ENCODE results near the gene CNNM1.

CNNM1 gene

DNA sequence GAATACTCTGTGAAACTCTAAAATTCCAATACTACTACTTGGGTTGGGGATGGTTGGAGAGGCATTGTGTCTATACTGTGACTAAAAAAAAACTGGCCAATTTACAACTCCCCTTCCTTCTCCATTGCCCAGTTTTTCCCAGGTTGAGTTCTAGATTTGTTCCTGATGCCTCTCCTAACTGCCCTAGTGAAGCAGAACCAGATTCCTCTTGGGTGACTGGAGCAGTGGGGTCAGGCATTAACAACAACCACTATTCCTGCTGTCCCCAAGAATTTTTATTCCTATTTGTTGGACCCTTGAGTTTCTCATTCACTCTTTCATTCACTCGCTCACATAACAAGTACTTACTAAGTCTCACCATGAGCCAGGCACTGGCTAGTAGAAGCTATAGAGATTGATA lies 95.5 kb downstream of the CNNM1 start:
- FAIRE-seq: no peak
- no peak for DNase-seq (ENCODE audit: insufficient read length)
- no peak for TF ChIP-seq POLR2A (IDR thresholded peaks at IDR 0.05; ENCODE audit: low read depth, low read length)
- TF ChIP-seq POLR2AphosphoS5 (IDR thresholded peaks at IDR 0.05; ENCODE audit: low read depth, low read length): no peak
- no peak for TF ChIP-seq TAF1 (IDR thresholded peaks at IDR 0.05; ENCODE audit: borderline replicate concordance, low read depth, low read length)

- FAIRE-seq (no peak), DNase-seq (ENCODE audit: insufficient read length) (no peak)
- TF ChIP-seq POLR2AphosphoS5 (IDR thresholded peaks at IDR 0.05; ENCODE audit: low read depth, low read length) (no peak), TAF1 (IDR thresholded peaks at IDR 0.05; ENCODE audit: borderline replicate concordance, low read depth, low read length) (no peak), POLR2A (IDR thresholded peaks at IDR 0.05; ENCODE audit: low read depth, low read length) (no peak)
These were observed 96.0 kb downstream of the CNNM1 start for GRCh38 chr10:99425204-99425603.

DNA sequence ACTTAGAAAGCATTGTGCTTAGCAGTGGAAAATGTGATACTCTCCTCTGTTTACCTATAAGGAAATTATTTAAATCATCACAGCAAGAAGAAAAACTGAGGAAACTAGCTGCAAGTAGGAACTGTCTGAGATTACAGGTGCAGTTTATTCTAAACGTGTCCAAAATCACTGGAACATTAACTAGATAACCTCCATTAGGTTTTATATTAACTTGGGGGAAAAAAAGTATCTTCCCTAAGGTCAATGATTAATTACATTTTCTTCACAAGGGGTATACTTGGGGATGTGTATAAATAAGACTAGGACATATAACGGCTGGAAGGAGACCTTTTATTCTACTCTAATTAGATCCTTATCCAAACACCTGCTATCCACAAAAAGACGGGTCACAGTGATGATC lies 97.5 kb downstream of the CNNM1 start:
- TF ChIP-seq POLR2A (IDR thresholded peaks at IDR 0.05; ENCODE audit: low read depth, low read length) (no peak), POLR2AphosphoS5 (IDR thresholded peaks at IDR 0.05; ENCODE audit: low read depth, low read length) (no peak), TAF1 (IDR thresholded peaks at IDR 0.05; ENCODE audit: borderline replicate concordance, low read depth, low read length) (no peak)
- DNase-seq (ENCODE audit: insufficient read length) (no peak), FAIRE-seq (no peak)

- TF ChIP-seq POLR2A (IDR thresholded peaks at IDR 0.05; ENCODE audit: low read depth, low read length): no peak
- TF ChIP-seq TAF1 (IDR thresholded peaks at IDR 0.05; ENCODE audit: borderline replicate concordance, low read depth, low read length): no peak
- TF ChIP-seq POLR2AphosphoS5 (IDR thresholded peaks at IDR 0.05; ENCODE audit: low read depth, low read length): no peak
- FAIRE-seq: no peak
- DNase-seq (ENCODE audit: insufficient read length): no peak
These were observed 98.5 kb downstream of the CNNM1 start for GRCh38 chr10:99427566-99428190.

- FAIRE-seq (no peak), DNase-seq (ENCODE audit: insufficient read length) (no peak)
- TF ChIP-seq TAF1 (IDR thresholded peaks at IDR 0.05; ENCODE audit: borderline replicate concordance, low read depth, low read length) (no peak), POLR2A (IDR thresholded peaks at IDR 0.05; ENCODE audit: low read depth, low read length) (no peak), POLR2AphosphoS5 (IDR thresholded peaks at IDR 0.05; ENCODE audit: low read depth, low read length) (no peak)
These were observed 100.5 kb downstream of the CNNM1 start for GRCh38 chr10:99429517-99430095.

- DNase-seq (ENCODE audit: insufficient read length): no peak
- FAIRE-seq: peak; percentile 54
- TF ChIP-seq POLR2A (IDR thresholded peaks at IDR 0.05; ENCODE audit: low read depth, low read length) (no peak), POLR2AphosphoS5 (IDR thresholded peaks at IDR 0.05; ENCODE audit: low read depth, low read length) (no peak), TAF1 (IDR thresholded peaks at IDR 0.05; ENCODE audit: borderline replicate concordance, low read depth, low read length) (no peak)
These were observed 100.9 kb downstream of the CNNM1 start for GRCh38 chr10:99430116-99430450.

DNA sequence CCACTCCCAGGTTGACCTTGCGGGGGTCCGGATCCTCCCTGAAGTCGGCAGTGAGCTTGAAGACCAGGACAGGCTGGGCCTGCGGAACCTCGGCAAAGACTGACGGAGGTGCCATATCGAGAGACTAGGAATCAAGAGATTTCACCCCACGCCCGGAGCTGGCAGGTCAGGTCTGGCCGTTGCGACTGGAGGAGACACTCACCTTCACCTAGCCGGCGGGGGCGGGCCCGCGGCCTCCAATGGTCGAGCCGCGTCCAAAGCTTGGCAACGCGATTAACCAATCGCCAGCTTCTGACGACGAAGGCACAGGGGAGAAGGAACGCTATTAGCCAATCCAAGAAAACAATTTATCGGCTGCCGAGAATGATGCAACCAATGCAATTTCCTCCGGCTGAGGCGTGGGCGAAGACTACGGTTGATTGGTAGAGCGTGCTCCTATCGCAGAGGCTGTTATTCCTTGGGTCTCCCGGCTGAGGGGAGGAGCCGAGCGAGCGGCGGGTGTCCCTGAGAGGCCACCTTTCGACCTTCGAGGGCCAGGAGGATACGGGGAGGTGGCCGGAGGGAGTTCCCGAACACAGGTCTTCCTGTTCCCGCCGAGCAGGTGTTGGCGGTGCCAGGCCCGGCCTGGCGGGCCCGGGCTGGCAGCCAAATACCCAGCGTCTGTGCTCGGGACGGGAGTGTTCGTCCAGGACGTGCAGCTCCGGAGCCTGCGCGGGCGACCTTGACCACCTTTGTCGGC lies 101.5 kb downstream of the CNNM1 start, which contains the start of gene GOT1:
TSS of gene GOT1 (minus strand) at position 174 of the 739 bp plus-strand sequence. CDS start at position 115, 59 bp downstream.
- FAIRE-seq: peak; percentile 100
- DNase-seq (ENCODE audit: insufficient read length): peak; percentile 97
- TF ChIP-seq POLR2A (IDR thresholded peaks at IDR 0.05; ENCODE audit: low read depth, low read length): peak; percentile 77
- TF ChIP-seq POLR2AphosphoS5 (IDR thresholded peaks at IDR 0.05; ENCODE audit: low read depth, low read length): peak; percentile 89
- peak; percentile 89 for TF ChIP-seq TAF1 (IDR thresholded peaks at IDR 0.05; ENCODE audit: borderline replicate concordance, low read depth, low read length)

GRCh38 chr10:99431190-99431760 lies 102.1 kb downstream of the CNNM1 start:
- TF ChIP-seq POLR2AphosphoS5 (IDR thresholded peaks at IDR 0.05; ENCODE audit: low read depth, low read length): no peak
- TF ChIP-seq TAF1 (IDR thresholded peaks at IDR 0.05; ENCODE audit: borderline replicate concordance, low read depth, low read length): no peak
- TF ChIP-seq POLR2A (IDR thresholded peaks at IDR 0.05; ENCODE audit: low read depth, low read length): no peak
- FAIRE-seq: peak; percentile 81
- DNase-seq (ENCODE audit: insufficient read length): no peak

- no peak for DNase-seq (ENCODE audit: insufficient read length)
- no peak for FAIRE-seq
- TF ChIP-seq TAF1 (IDR thresholded peaks at IDR 0.05; ENCODE audit: borderline replicate concordance, low read depth, low read length): no peak
- TF ChIP-seq POLR2AphosphoS5 (IDR thresholded peaks at IDR 0.05; ENCODE audit: low read depth, low read length): no peak
- no peak for TF ChIP-seq POLR2A (IDR thresholded peaks at IDR 0.05; ENCODE audit: low read depth, low read length)
These were observed 102.9 kb downstream of the CNNM1 start for GRCh38 chr10:99432047-99432446.

- no peak for TF ChIP-seq TAF1 (IDR thresholded peaks at IDR 0.05; ENCODE audit: borderline replicate concordance, low read depth, low read length)
- no peak for TF ChIP-seq POLR2A (IDR thresholded peaks at IDR 0.05; ENCODE audit: low read depth, low read length)
- TF ChIP-seq POLR2AphosphoS5 (IDR thresholded peaks at IDR 0.05; ENCODE audit: low read depth, low read length): no peak
- FAIRE-seq (no peak), DNase-seq (ENCODE audit: insufficient read length) (no peak)
These were observed 103.7 kb downstream of the CNNM1 start for GRCh38 chr10:99432881-99433280.

- TF ChIP-seq POLR2A (IDR thresholded peaks at IDR 0.05; ENCODE audit: low read depth, low read length): no peak
- no peak for TF ChIP-seq TAF1 (IDR thresholded peaks at IDR 0.05; ENCODE audit: borderline replicate concordance, low read depth, low read length)
- no peak for TF ChIP-seq POLR2AphosphoS5 (IDR thresholded peaks at IDR 0.05; ENCODE audit: low read depth, low read length)
- FAIRE-seq: no peak
- no peak for DNase-seq (ENCODE audit: insufficient read length)
These were observed 104.3 kb downstream of the CNNM1 start for GRCh38 chr10:99433378-99434020.
